Measurements from ENCODE around the gene VWA3A.
A peak's percentile ranks its signal among the peaks of the same experiment; 100 is the strongest.
"Not testable (repeated sequence)": the region's sequence is repeated elsewhere in the genome, so short reads cannot be mapped to it uniquely, and the experiment has no call there.

The VWA3A gene

GRCh38 chr16:22139008-22139407 lies 46.7 kb downstream of the VWA3A start:
- DNase-seq: no peak

GRCh38 chr16:22139732-22140131 lies 47.4 kb downstream of the VWA3A start:
- DNase-seq: no peak

DNA sequence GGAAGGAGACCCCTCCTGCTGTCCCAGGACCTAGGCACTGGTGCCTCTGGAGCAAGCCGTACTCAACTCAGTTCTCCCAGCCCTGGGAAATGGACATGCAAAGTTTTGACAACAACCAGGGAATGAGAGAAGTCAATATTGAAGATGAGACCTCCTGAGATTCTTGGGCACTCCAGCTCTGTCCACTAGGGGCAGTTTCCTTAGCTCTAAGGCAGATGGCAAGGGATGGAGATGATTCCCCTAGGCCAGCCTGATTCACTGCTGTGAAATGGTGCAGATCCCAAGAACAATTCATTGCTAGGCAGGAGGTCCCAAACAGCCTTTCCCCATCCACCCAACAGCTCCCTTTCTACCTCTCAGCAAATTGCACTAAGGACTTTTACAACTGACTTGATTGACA lies 49.4 kb downstream of the VWA3A start:
- peak in 1 of 2 experiments; percentile 15 for DNase-seq

DNA sequence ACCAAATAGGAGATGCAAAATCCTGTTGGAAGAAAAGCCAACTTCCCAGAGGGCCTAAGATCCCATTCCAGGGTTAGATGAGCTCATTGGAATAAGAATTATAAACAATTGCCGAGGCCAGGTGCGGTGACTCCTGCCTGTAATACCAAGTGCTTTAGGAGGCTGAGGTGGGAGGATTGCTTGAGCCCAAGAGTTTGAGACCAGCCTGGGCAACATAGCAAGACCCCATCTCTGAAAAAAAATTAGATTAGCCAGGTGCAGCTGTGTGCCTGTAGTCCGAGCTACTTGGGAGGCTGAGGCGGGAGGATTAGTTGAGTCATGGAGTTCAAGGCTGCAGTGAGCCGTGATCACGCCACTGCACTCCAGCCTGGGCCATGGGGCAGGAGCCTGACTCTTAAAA lies 52.2 kb downstream of the VWA3A start:
- no peak for DNase-seq

DNA sequence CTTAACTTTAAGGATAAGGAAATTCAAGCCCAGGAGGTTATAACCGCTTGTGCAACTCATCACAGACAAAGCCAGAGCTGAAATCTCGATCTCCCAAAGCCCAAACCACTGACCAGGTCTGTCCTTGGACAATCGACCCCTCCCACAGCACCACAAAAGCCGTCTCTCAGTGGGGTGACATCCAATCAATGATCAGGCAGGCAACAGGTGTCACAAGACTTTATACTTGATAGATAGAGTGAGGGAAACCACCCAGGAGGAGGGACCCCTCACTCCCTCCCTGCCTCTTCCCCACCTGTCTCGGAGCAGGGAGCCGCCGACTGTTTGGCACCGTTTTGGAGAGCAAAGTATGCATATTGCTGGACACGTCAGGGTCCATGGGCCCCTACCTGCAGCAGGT lies 55.5 kb downstream of the VWA3A start:
- no peak for DNase-seq

- no peak for DNase-seq
These were observed 59.1 kb downstream of the VWA3A start for GRCh38 chr16:22151246-22151998.

- no peak for DNase-seq
These were observed 60.0 kb downstream of the VWA3A start for GRCh38 chr16:22152316-22152715.

DNA sequence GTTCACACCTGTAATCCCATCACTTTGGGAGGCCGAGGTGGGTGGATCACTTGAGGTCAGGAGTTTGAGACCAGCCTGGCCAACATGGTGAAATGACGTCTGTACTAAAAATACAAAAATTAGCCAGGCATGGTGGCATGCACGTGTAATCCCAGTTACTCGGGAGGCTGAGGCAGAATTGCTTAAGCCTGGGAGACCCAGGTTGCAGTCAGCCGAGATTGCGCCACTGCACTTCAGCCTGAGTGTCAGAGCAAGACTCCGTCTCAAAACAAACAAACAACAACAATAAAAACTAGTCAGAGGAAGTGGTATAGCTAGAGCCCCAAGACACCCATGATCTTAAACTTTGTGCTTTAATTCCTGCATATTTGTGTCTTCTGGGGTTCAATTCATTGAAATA lies 60.7 kb downstream of the VWA3A start:
- not testable (repeated sequence) for DNase-seq

- DNase-seq: no peak
These were observed 69.1 kb downstream of the VWA3A start for GRCh38 chr16:22161401-22161800.

- DNase-seq: no peak
These were observed 69.8 kb downstream of the VWA3A start, which contains the start of gene SDR42E2 for GRCh38 chr16:22161999-22162655. Gene SDR42E2, plus strand, starts transcription at chr16:22162506. Its CDS starts 3,077 bp downstream, at chr16:22165583.

- no peak for DNase-seq
These were observed 70.3 kb downstream of the VWA3A start for GRCh38 chr16:22162656-22163009.

DNA sequence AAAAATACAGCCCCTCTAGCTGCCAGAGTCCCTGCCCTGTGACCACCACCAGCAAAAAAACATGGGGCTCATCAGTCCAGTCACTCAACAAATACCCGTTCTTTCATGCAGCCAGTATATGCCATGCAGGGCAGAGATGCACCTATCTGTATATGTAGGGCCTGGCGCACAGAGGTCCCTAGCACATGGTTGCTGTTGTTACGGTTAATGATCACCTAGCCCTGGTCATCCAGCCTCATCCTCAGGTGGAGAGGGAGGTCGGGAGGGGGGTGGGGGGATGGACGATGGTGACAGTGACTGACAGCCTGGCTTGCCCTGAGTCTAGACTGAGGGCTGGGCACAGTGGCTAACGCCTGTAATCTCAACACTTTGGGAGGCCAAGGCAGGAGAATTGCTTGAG lies 71.5 kb downstream of the VWA3A start:
- no peak for DNase-seq

- DNase-seq: no peak
These were observed 72.1 kb downstream of the VWA3A start for GRCh38 chr16:22164482-22164881.

DNA sequence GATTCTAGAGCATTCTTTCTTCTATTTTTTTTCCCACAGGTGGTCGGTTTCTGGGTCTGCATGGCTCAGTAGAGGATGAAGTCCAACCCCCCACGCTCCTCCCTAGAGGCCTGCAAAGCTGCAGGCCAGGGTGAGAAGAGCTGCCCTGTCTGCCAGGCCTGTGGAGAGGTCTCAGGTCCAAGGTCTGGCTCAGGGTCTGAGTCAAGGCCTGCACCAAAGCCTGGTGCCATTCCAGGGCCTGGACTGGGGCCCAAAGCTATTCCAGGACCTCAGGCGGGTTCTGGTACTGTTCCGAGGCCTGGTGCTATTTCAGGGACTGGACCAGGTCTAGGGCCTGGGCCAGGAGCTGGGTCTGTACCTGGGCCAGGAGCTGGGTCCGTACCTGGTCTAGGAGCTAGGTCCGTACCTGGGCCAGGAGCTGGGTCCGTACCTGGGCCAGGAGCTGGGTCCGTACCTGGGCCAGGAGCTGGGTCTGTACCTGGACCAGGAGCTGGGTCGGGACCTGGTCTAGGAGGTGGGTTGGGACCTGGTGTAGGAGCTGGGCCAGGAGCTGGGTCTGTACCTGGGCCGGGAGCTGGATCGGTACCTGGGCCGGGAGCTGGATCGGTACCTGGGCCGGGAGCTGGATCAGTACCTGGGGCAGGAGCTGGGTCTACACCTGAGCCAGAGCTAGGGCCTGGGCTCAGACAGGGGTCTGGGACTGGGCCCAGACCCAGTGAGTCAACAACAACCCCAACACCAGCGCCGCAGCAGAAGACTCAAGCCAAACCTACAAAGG lies 73.4 kb downstream of the VWA3A start:
- no peak for DNase-seq

GRCh38 chr16:22171953-22172352 lies 79.6 kb downstream of the VWA3A start:
- DNase-seq: no peak

DNA sequence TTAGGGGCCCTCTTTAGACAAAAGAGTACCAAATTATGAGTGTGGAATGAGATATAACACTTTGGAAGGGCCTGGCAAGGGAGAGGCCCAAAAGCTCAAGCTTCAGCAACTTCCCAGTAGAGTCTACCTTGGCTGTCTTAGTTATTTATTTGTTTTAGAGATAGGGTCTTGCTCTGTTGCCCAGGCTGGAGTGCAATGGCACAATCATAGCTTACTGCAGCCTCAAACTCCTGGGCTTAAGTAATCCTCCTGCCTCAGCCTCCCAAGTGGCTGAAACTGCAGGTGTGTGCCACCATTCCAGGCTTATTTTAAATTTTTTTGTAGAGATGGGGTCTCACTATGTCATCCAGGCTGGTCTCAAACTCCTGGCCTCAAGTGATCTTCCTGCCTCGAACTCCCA lies 80.3 kb downstream of the VWA3A start:
- DNase-seq: not testable (repeated sequence)

- no peak for DNase-seq
These were observed 82.3 kb downstream of the VWA3A start for GRCh38 chr16:22174642-22175041.

GRCh38 chr16:22177968-22178930 lies 85.9 kb downstream of the VWA3A start:
- no peak for DNase-seq

- DNase-seq: no peak
These were observed 89.1 kb downstream of the VWA3A start for GRCh38 chr16:22181426-22181825.

- DNase-seq: no peak
These were observed 89.5 kb downstream of the VWA3A start for GRCh38 chr16:22181843-22182242.

- DNase-seq: no peak
These were observed 91.0 kb downstream of the VWA3A start for GRCh38 chr16:22183335-22183734.

DNA sequence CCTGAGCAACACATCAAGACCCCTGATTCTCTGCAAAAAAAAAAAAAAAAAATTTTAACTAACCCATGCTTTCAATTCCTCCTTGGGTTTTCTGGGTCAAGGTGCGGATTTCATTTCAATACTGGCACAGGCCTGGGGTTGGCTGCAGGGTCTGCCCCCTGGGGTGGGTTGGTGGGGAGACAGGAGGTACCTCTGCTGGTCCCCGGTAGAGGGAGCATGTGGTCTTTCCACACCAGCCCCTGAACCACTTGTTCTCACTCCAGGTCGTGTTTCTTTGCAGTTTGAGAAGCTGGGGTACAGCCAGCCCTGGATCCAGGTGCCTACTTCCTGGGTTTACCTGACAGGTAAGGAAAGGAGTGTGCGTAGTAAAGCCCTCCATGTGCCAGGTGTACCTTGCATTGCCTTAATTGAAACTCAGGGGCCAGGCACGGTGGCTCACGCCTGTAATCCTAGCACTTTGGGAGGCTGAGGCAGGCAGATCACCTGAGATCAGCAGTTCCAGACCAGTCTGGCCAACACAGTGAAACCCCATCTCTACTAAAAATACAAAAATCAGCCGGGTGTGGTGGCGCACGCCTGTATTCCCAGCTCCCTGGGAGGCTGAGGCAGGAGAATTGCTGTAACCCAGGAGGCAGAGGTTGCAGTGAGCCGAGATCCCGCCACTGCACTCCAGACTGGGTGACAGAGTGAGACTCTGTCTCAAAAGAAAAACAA lies 91.7 kb downstream of the VWA3A start:
- peak; percentile 15 to 32 for DNase-seq
